ENCODE data around the gene CTBP2.
A peak's percentile ranks its signal among the peaks of the same experiment; 100 is the strongest.

Gene CTBP2

GRCh38 chr10:125159932-125160855 is at the start of gene CTBP2:
Gene CTBP2, minus strand, starts transcription at chr10:125160563.
- peak; percentile 21 for DNase-seq

GRCh38 chr10:125209591-125210355 is 49.4 kb upstream of the CTBP2 start:
- DNase-seq = peak; percentile 66

- DNase-seq = no peak
These were observed 48.6 kb upstream of the CTBP2 start for GRCh38 chr10:125208854-125209565.

GRCh38 chr10:125206623-125207022 is 46.3 kb upstream of the CTBP2 start:
- DNase-seq = no peak

GRCh38 chr10:125205431-125205830 is 45.1 kb upstream of the CTBP2 start:
- DNase-seq = no peak

GRCh38 chr10:125204400-125204799 is 44.0 kb upstream of the CTBP2 start:
- DNase-seq = no peak

GRCh38 chr10:125203186-125203800 is 42.9 kb upstream of the CTBP2 start:
- DNase-seq = no peak

- no peak for DNase-seq
These were observed 41.6 kb upstream of the CTBP2 start for GRCh38 chr10:125201791-125202622.

GRCh38 chr10:125201108-125201524 is 40.8 kb upstream of the CTBP2 start:
- peak; percentile 82 for DNase-seq

GRCh38 chr10:125200396-125200795 is 40.0 kb upstream of the CTBP2 start:
- DNase-seq = no peak

- DNase-seq = no peak
These were observed 38.9 kb upstream of the CTBP2 start for GRCh38 chr10:125199270-125199669.

- no peak for DNase-seq
These were observed 34.5 kb upstream of the CTBP2 start for GRCh38 chr10:125194814-125195213.

- DNase-seq = no peak
These were observed 33.0 kb upstream of the CTBP2 start for GRCh38 chr10:125193306-125193877.

- no peak for DNase-seq
These were observed 32.3 kb upstream of the CTBP2 start for GRCh38 chr10:125192620-125193019.

- no peak for DNase-seq
These were observed 31.6 kb upstream of the CTBP2 start for GRCh38 chr10:125192005-125192404.

- no peak for DNase-seq
These were observed 30.6 kb upstream of the CTBP2 start for GRCh38 chr10:125190946-125191345.

- no peak for DNase-seq
These were observed 30.1 kb upstream of the CTBP2 start for GRCh38 chr10:125190414-125190813.

- no peak for DNase-seq
These were observed 28.8 kb upstream of the CTBP2 start for GRCh38 chr10:125189162-125189561.

- no peak for DNase-seq
These were observed 27.2 kb upstream of the CTBP2 start for GRCh38 chr10:125187238-125188194.

Data from kidney glomerular epithelial cell (primary cell).